ENCODE results near the gene SDHAF4. TPM values are rescaled to one million over a fixed set of nuclear protein-coding genes. Genes with fewer than 3 reads are reported as not detected.

Gene SDHAF4
- total RNA-seq, 2 experiments from 2014 or later = 17.9 to 18.9 TPM

DNA sequence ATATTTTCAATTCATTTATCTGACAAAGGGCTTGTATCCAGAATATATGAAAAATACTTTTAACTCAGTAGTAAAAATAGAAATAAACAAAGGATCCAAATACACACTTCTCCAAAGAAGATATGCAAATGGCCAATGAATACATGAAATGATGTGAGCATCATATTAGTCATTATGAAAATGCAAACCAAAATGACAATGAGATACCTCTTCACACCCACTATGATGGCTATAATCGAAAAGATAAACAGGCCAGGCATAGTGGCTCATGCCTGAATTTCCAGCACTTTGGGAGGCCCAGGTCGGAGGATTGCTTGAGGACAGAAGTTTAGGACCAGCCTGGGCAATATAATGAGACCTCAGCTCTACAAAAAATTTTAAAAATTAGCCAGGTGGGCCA lies 67.1 kb downstream of the SDHAF4 start:
- POLR2A ChIA-PET = no interaction called here
- TF ChIP-seq, protein P1, sequence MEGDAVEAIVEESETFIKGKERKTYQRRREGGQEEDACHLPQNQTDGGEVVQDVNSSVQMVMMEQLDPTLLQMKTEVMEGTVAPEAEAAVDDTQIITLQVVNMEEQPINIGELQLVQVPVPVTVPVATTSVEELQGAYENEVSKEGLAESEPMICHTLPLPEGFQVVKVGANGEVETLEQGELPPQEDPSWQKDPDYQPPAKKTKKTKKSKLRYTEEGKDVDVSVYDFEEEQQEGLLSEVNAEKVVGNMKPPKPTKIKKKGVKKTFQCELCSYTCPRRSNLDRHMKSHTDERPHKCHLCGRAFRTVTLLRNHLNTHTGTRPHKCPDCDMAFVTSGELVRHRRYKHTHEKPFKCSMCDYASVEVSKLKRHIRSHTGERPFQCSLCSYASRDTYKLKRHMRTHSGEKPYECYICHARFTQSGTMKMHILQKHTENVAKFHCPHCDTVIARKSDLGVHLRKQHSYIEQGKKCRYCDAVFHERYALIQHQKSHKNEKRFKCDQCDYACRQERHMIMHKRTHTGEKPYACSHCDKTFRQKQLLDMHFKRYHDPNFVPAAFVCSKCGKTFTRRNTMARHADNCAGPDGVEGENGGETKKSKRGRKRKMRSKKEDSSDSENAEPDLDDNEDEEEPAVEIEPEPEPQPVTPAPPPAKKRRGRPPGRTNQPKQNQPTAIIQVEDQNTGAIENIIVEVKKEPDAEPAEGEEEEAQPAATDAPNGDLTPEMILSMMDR (IDR thresholded peaks at IDR 0.05) = no peak
- H3K27ac Mint-ChIP-seq = no peak overlapping the region
- H3K4me3 Mint-ChIP-seq = no peak overlapping the region
- CTCF ChIA-PET = interaction anchor here (1.4 kb wide), 1 partner anchor 14 kb away, joined by 4 read pairs; no protein-coding TSS in a partner anchor
- intact Hi-C loops (cut with micrococcal nuclease) = no loop called here
- no peaks in the 10 kb centered on the region for H3K27me3 Mint-ChIP-seq
- H3K9me3 Mint-ChIP-seq = no peaks in the 10 kb centered on the region
- no peak for DNase-seq
- H3K4me1 Mint-ChIP-seq (ENCODE audit: low read depth) = peaks cover 4% of the 10 kb centered on the region
- no peaks in the 10 kb centered on the region for H3K36me3 Mint-ChIP-seq (ENCODE audit: low read depth)
- ATAC-seq = no peak

DNA sequence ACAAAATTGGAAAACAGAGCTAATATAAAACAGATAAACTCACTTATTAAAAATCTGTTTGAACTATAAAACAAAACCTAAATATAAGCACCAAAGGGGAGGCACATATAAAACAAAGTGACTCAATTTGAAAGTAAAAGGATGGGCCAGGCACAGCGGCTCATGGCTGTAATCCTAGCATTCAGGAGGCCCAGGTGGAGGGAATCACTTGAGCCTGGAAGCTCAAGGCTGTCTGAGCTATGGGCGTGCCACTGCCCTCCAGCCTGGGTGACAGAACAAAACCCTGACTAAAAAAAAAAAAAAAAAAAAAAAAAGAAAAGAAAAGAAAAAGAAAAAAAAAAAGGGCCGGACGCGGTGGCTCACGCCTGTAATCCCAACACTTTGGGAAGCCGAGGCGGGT lies 69.9 kb downstream of the SDHAF4 start:
- H3K9me3 Mint-ChIP-seq = no peaks in the 10 kb centered on the region
- H3K27me3 Mint-ChIP-seq = no peaks in the 10 kb centered on the region
- ATAC-seq (no peak), DNase-seq (no peak)
- no peak overlapping the region for H3K27ac Mint-ChIP-seq
- intact Hi-C loops (cut with micrococcal nuclease) = no loop called here
- no peaks in the 10 kb centered on the region for H3K36me3 Mint-ChIP-seq (ENCODE audit: low read depth)
- POLR2A ChIA-PET = no interaction called here
- TF ChIP-seq, protein P1 (IDR thresholded peaks at IDR 0.05) = no peak
- CTCF ChIA-PET = interaction anchor here (0.8 to 1.1 kb wide), 2 partner anchors 24 to 50 kb away, joined by 3 read pairs; no protein-coding TSS in a partner anchor
- peaks cover 4% of the 10 kb centered on the region for H3K4me1 Mint-ChIP-seq (ENCODE audit: low read depth)
- no peak overlapping the region for H3K4me3 Mint-ChIP-seq

DNA sequence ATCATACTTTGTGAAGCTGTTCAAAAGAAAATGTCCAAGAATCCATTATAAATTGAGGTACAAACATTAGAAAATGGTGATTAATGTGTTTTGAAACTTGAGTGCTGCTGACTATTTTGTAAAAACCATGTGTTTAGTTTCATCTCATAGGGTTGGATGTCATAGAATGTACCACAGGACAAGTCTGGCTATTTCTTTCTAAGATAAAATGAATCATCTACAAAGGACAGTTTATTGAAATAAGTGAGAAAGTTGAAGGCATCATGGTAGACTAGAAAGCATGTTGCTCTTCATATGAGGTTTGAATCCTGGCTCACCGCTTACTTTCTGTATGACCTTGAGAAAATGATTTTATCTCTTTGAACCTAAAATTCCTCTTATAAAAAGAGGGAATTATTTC lies 71.7 kb downstream of the SDHAF4 start:
- intact Hi-C loops (cut with micrococcal nuclease) = no loop called here
- ChIA-PET POLR2A (no interaction called here), CTCF (no interaction called here)
- TF ChIP-seq, protein P1 (IDR thresholded peaks at IDR 0.05) = no peak
- no peaks in the 10 kb centered on the region for H3K36me3 Mint-ChIP-seq (ENCODE audit: low read depth)
- DNase-seq = no peak
- no peak overlapping the region for H3K27ac Mint-ChIP-seq
- H3K9me3 Mint-ChIP-seq = no peaks in the 10 kb centered on the region
- H3K27me3 Mint-ChIP-seq = no peaks in the 10 kb centered on the region
- no peak for ATAC-seq
- no peak overlapping the region for H3K4me3 Mint-ChIP-seq
- peaks cover 2% of the 10 kb centered on the region for H3K4me1 Mint-ChIP-seq (ENCODE audit: low read depth)

Other genes starting within 250 kb of the SDHAF4 start
- gene FAM135A, start 153.4 kb upstream of the SDHAF4 start, total RNA-seq = 1 to 10 TPM; 8.2 to 9.4 TPM
- 10 to 100 TPM; 24.1 to 26.3 TPM for gene SMAP1, start 101.0 kb downstream of the SDHAF4 start, total RNA-seq

Measured in activated CD8-positive, alpha-beta T cell treated with anti-CD3 and anti-CD28 coated beads for 36 hours (primary cell).